NCI-H2029 treated with DMSO at 0.1 percent for 48 hours (cell line): ENCODE data around the gene NDUFV3.
"Not testable (repeated sequence)": the region's sequence is repeated elsewhere in the genome, so short reads cannot be mapped to it uniquely, and the experiment has no call there.

Experiments
- DNase-seq: peaks from one replicate; lab custom pipeline; 2025; lab: John Stamatoyannopoulos, UW

The NDUFV3 gene

DNA sequence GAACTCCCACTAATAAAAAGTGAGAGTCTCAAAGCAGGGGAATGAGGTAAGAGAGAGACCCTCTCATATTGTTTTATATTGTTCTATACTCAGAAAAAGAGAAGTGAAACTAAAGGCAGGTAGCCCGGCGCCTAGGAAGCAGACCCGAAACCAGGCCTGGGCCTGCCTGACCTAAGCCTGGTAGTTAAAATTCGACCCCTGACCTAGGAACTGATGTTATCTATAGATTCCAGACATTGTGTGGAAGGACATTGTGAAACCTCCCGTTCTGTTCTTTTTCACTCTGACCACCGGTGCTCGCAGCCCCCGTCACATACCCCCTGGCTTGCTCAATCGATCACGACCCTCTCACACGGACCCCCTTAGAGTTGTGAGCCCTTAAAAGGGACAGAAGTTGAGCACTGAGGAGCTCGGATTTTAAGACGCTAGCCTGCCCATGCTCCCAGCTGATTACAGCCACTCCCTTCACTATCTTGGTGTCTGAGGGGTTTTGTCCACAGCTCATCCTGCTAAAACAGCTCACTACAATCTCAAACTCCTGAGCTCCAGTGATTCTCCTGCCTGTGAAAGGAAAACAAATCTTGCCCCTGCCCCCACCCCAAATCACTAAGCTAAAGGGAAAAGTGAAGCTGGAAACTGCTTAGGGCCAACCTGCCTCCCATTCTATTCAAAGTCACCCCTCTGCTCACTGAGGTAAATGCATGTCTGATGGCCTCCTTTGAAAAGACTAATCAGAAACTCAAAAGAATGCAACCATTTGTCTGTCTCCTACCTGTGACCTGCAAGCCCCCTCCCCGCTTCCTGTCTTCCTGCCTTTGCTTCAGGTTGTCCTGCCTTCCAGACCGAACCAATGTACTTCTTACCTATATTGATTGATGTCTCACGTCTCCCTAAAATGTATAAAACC lies 44.2 kb downstream of the NDUFV3 start:
- not testable (repeated sequence) for DNase-seq

DNA sequence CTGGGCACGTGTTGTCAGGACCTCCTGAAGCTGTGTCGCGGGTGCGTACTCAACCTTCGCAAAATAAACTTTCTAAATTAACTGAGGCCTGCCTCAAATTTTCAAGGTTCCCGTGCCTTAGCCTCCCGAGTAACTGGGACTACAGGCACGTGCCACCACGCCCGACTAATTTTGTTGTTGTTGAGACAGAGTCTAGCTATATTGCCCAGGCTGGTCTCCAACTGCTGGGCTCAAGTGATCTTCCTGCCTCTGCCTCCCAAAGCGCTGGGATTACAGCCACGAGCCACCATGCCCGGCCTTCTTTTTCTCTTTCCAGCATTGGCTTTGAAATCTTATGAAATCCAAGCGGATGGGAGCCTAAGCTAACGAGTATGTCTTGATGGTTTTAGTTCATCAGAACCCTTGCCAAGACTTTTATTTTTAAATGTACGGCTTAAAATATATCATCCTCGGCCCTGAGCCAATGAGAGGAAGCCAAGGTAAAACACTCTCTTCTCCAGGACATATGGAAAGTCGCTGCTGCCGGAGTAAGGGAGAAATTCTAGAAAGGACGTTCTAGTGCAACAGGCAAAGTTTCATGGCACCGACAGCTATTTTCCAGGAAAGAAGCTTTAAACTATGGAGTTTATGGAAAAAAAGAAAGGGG lies 45.0 kb downstream of the NDUFV3 start:
- DNase-seq, result no peak

GRCh38 chr21:42938606-42938995 lies 45.5 kb downstream of the NDUFV3 start:
- not testable (repeated sequence) for DNase-seq

DNA sequence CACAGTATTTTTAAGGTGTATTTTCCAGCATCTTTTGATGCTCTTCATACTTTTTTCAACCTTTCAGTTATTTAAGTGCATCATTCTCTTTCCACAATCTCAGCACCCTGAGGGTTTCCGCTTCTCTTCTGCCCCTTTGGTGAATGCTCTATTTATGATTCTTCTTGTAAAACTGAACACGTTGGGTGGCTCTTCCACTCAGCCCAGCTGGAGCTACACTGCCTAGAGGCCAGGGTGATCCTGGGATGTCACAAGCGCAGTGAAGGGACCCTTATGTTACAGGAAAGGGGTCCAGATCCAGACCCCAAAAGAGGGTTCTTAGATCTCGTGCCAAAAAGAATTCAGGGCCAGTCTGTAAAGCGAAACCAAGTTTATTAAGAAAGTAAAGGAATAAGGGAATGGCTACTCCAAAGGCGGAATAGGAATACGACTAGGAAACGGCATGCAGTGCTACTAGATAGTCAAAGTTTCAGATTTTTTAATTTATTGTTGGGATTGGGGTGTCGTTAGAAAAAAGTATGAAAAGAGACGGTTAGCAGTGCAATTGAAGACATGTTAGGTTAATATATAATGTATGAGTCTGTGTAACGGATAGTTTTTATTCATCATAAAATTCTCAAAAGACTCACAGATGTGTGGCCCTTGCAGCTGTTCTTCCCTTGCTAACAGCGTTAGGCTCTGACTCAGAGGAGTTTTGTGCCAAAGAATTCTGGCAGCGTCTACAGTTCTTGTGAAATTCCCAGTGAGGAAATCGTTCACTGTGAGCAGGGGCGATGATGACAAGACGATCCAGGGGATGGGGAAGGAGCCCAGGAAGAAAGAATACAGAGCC lies 46.7 kb downstream of the NDUFV3 start:
- DNase-seq, result no peak

DNA sequence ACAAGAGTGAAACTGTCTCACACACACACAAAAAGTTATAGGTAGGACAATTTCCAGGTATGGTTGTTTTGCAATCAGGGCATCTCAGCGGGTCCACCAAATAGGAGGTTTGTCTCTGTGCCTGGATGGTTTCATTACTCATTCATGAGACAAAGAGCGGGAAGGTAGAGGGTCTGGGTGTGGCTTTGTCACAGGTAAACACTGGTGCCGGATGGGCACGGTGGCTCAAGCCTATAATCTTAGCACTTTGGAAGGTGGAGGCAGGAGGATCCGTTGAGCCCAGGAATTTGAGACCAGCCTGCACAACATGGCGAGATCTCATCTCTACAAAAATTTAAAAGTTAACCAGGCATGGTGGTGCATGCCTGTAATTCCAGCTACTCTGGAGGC lies 48.6 kb downstream of the NDUFV3 start:
- DNase-seq, result no peak

GRCh38 chr21:42942244-42942643 lies 49.1 kb downstream of the NDUFV3 start:
- DNase-seq, result no peak

- DNase-seq, result not testable (repeated sequence)
Measured at GRCh38 chr21:42949094-42949755, 56.1 kb downstream of the NDUFV3 start.

GRCh38 chr21:42951193-42951592 lies 58.1 kb downstream of the NDUFV3 start:
- DNase-seq, result not testable (repeated sequence)

DNA sequence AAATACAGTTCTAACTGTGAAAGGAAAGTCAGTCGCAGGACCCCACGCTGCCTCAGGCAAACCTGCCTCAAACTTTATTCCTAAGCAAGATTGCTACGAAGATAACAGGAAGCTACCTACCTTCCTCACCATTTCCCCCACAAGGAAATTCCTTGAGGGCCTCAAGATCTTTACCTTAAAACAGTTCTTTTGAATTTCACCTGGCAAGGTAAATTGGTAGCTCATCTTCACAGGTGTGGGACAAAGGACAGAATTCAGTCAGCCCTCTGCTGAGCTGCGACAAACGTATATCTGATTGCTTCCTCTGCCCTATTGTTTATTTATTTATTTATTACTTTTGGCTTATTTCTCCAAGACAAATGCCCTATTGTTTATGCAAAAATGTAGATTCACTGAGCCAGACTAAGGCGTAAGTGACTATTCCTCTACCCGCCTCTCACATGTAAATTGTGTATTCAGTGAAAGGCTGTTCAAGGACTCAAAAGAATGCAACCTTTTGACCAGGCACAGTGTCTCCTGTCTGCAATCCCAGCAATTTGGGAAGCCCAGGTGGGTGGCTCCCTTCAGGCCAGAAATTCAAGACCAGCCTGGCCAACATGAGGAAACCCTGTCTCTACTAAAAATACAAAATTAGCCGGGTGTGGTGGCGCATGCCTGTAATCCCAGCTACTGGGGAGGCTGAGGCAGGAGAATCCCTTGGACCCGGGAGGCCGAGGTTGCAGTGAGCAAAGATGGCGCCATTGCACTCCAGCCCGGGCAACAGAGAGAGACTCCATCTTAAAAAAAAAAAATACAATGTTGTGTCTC lies 63.9 kb downstream of the NDUFV3 start:
- DNase-seq, result no peak

DNA sequence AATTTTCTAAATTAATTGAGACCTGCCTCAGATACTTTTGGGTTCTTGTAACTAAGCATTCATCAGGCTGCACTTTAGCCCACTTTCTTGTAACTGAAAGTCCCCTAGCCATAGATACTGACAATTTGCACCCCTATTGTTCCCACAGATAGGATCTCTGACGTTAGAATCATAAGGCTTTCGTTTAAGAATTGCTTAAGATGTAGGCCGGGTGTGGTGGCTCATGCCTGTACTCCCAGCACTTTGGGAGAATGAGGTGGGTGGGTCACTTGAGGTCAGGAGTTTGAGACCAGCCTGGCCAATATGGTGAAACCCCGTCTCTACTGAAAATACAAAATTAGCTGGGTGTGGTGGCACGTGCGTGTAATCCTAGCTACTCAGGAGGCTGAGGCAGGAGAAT lies 65.0 kb downstream of the NDUFV3 start:
- DNase-seq, result not testable (repeated sequence)

- no peak for DNase-seq
Measured at GRCh38 chr21:42959728-42960127, 66.6 kb downstream of the NDUFV3 start.

DNA sequence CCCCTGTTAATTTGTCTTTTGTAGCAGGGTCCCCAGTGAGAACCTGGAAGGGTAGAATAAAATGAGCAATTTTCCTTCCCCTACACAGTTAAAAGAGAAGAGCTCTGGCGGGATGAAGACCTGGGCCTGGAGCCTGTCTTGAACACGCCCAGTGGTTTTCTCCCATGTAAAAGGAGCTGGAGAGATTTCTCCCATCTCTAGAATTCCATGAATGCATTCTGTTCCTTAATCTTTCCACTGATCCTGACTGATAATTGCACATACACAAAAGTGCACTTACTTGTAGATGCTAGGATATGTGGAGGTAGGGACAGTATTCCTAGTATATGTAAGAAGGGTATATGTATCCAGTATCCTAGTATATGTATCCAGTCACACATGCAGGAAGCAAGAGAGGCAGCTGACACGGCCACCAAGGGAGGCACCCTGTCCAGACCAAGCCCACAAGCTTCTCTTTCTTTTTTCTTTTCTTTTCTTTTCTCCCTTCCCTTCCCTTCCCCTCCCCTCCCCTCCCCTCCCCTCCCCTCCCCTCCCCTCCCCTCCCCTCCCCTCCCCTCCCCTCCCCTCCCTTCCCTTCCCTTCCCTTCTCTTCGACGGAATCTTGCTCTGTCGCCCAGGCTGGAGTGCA lies 69.4 kb downstream of the NDUFV3 start:
- no peak for DNase-seq
